ENCODE results near the gene BTBD6. TPM values are rescaled to one million over a fixed set of nuclear protein-coding genes. Genes with fewer than 3 reads are reported as not detected.

The BTBD6 gene
- total RNA-seq, 4 donors from 2014 or later = 48.4 to 85.9 (median 53.6) TPM

DNA sequence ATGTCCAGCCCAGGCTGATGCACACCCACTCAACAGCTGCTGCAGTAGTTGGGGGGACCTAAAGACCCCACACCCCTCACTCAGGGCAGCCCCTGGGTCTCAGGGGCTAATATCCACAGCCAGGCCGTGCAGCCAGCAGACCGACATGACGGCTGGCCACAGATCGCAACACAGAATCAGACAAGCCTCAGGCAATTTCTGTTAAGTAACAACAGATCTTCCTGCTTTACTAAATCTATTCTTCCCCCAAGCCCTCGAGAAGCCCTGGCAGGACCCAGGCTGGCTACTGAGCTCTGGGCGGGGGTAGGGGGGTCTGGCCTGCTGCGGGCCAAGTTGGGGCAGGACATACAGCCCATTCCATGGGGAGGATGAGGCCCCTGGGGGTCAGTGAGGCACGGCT lies 39.2 kb upstream of the BTBD6 start:
- ATAC-seq = no peak
- peaks cover 0 to 12% of the 10 kb centered on the region in 2 donors for H3K36me3 ChIP-seq
- intact Hi-C loops (cut with DNase I; ENCODE audit: low total_unique reads) = no loop called here

GRCh38 chr14:105209646-105210045 lies 38.7 kb upstream of the BTBD6 start:
- no peak overlapping the region for H3K4me3 ChIP-seq
- ATAC-seq (no peak), DNase-seq (no peak)
- no peak overlapping the region for H3K27ac ChIP-seq
- peaks cover 7 to 16% of the 10 kb centered on the region in 2 donors for H3K4me1 ChIP-seq
- TF ChIP-seq POLR2A (IDR thresholded peaks at IDR 0.05) = no peak
- no peak for TF ChIP-seq CTCF (IDR thresholded peaks at IDR 0.05 in 4 of 5, conservative IDR thresholded peaks at IDR 0.05 in 1 of 5)
- H3K9me3 ChIP-seq = no peaks in the 10 kb centered on the region
- no peaks in the 10 kb centered on the region for H3K27me3 ChIP-seq
- intact Hi-C loops (cut with DNase I; ENCODE audit: low total_unique reads) (no loop called here), in situ Hi-C loops (cut with MboI; ENCODE audit: low sequenced_read_pairs in 4 of 4) (loop anchor here in 1 of 4 donors (25.0 kb wide), 1 partner anchor 128 kb away; no protein-coding TSS in a partner anchor)
- peaks cover 0 to 12% of the 10 kb centered on the region in 2 donors for H3K36me3 ChIP-seq

More for the DNA sequence above, 39.2 kb upstream of the BTBD6 start:
- TF ChIP-seq CTCF (IDR thresholded peaks at IDR 0.05 in 4 of 5, conservative IDR thresholded peaks at IDR 0.05 in 1 of 5) = no peak
- no peak for TF ChIP-seq POLR2A (IDR thresholded peaks at IDR 0.05)
- H3K4me3 ChIP-seq = no peak overlapping the region
- H3K27me3 ChIP-seq = no peaks in the 10 kb centered on the region
- H3K27ac ChIP-seq = no peak overlapping the region
- DNase-seq = no peak
- H3K9me3 ChIP-seq = no peaks in the 10 kb centered on the region
- peaks cover 7 to 21% of the 10 kb centered on the region in 2 donors for H3K4me1 ChIP-seq
- in situ Hi-C loops (cut with MboI; ENCODE audit: low sequenced_read_pairs in 4 of 4) = loop anchor here in 1 of 4 donors (25.0 kb wide), 1 partner anchor 128 kb away; no protein-coding TSS in a partner anchor

GRCh38 chr14:105210266-105211025 lies 37.9 kb upstream of the BTBD6 start:
- H3K36me3 ChIP-seq = peaks cover 0 to 12% of the 10 kb centered on the region in 2 donors

DNA sequence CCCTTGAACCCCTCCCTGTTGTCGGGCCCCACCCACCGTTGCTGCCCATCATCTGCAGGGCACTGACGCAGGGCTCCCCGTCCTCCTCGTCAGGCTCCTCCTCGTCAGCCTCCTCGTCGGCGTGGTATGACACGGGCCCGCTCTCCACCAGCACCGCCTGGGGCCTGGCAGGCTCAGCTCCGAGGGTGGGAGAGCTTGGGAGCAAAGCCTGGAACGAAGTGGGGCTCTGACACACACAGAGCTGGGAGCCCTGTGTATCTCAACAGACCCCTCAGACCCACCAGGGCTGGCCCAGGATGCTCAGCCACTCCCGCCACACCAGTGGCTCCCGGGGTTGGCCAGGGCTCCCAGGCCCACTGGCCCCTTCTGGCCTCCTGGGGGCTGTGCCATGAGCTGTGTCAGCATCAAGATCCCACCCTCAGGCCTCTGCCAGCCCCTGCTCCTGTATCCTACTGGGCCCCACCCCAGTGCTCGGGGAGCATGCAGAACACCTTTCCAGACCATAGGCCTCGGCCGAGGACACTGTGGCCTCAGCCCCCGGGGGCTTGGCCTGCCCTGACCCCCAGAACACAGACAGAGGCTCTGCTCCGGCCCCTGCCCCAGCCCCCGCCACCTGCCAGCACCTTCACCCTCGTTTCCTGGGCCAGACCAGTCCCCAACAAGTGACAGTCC lies 37.1 kb upstream of the BTBD6 start:
- ATAC-seq = no peak
- in situ Hi-C loops (cut with MboI; ENCODE audit: low sequenced_read_pairs in 4 of 4) = loop anchor here in 1 of 4 donors (25.0 kb wide), 1 partner anchor 126 kb away; no protein-coding TSS in a partner anchor
- peaks cover 0 to 12% of the 10 kb centered on the region in 2 donors for H3K36me3 ChIP-seq
- H3K4me3 ChIP-seq = no peak overlapping the region
- TF ChIP-seq POLR2A (IDR thresholded peaks at IDR 0.05) = no peak
- no peak for TF ChIP-seq CTCF (IDR thresholded peaks at IDR 0.05 in 4 of 5, conservative IDR thresholded peaks at IDR 0.05 in 1 of 5)
- no peak for DNase-seq
- no peaks in the 10 kb centered on the region for H3K9me3 ChIP-seq
- peaks cover 4 to 7% of the 10 kb centered on the region in 2 donors for H3K4me1 ChIP-seq
- intact Hi-C loops (cut with DNase I; ENCODE audit: low total_unique reads) = no loop called here
- H3K27ac ChIP-seq = no peak overlapping the region
- no peaks in the 10 kb centered on the region for H3K27me3 ChIP-seq

More at GRCh38 chr14:105210266-105211025, 37.9 kb upstream of the BTBD6 start:
- H3K27me3 ChIP-seq = no peaks in the 10 kb centered on the region
- intact Hi-C loops (cut with DNase I; ENCODE audit: low total_unique reads) = no loop called here
- in situ Hi-C loops (cut with MboI; ENCODE audit: low sequenced_read_pairs in 4 of 4) = loop anchor here in 1 of 4 donors (25.0 kb wide), 1 partner anchor 127 kb away; no protein-coding TSS in a partner anchor
- no peak overlapping the region for H3K27ac ChIP-seq
- peaks cover 7 to 8% of the 10 kb centered on the region in 2 donors for H3K4me1 ChIP-seq
- no peaks in the 10 kb centered on the region for H3K9me3 ChIP-seq
- ATAC-seq = no peak
- no peak for TF ChIP-seq CTCF (IDR thresholded peaks at IDR 0.05 in 4 of 5, conservative IDR thresholded peaks at IDR 0.05 in 1 of 5)
- no peak for TF ChIP-seq POLR2A (IDR thresholded peaks at IDR 0.05)
- no peak overlapping the region for H3K4me3 ChIP-seq
- DNase-seq = no peak
